Dedifferentiated amniotic fluid mesenchymal stem cell (primary cell): Measurements from ENCODE around the gene REXO4.
"Not testable (repeated sequence)": the region's sequence is repeated elsewhere in the genome, so short reads cannot be mapped to it uniquely, and the experiment has no call there.

Experiments
- DNase-seq: peaks from one replicate; pipeline ENCODE4 v3.0.0-alpha.2; 2016; ENCODE audit errors: extremely low spot score

REXO4 gene

DNA sequence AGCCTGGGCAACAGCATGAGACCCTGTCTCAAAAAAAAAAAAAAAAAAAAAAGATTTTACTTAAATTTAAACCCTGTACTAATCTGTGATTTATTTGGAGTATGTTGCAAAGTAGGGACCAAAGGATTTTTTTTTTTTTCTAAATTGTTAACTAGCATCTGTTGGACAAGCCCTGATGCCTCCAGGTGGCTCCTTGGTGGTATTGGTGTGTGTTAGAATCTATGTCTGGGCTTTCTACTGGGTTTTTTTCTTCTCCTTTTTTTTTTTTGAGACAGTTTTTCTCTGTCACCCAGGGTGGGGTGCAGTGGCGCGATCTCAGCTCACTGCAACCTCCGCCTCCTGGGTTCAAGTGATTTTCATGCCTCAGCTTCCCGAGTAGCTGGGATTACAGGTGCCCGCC is 34.1 kb upstream of the REXO4 start:
- not testable (repeated sequence) for DNase-seq

DNA sequence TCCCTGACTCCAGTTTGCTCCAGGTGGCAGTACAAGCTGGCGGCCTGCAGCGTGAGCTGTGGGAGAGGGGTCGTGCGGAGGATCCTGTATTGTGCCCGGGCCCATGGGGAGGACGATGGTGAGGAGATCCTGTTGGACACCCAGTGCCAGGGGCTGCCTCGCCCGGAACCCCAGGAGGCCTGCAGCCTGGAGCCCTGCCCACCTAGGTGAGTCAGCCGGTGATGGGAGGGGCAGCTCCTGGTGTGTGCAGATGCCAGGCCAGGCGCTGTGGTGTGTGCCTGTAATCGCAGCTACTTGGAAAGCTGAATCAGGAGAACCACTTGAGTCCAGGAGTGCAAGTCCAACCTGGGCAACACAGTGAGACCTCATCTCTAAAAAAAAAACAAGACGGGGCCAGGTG is 31.9 kb upstream of the REXO4 start:
- no peak for DNase-seq

DNA sequence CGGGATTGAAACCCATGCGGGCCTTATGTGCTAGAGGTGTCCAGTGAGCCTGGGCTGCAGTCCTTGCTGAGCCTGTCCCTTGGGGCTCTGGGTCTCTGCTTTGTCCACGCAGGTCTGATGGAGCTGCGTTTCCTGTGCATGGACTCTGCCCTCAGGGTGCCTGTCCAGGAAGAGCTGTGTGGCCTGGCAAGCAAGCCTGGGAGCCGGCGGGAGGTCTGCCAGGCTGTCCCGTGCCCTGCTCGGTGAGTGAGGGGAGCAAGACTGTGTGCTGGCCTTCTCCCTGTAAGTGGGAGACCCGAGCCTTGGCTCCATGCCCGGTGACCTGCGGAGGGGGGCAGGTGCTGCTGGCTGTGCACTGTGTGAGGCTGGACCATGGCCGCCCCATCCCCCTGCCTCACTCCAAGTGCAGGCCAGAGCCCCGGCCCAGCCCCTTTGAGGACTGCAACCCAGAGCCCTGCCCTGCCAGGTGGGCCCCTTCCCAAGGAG is 30.7 kb upstream of the REXO4 start:
- no peak for DNase-seq

DNA sequence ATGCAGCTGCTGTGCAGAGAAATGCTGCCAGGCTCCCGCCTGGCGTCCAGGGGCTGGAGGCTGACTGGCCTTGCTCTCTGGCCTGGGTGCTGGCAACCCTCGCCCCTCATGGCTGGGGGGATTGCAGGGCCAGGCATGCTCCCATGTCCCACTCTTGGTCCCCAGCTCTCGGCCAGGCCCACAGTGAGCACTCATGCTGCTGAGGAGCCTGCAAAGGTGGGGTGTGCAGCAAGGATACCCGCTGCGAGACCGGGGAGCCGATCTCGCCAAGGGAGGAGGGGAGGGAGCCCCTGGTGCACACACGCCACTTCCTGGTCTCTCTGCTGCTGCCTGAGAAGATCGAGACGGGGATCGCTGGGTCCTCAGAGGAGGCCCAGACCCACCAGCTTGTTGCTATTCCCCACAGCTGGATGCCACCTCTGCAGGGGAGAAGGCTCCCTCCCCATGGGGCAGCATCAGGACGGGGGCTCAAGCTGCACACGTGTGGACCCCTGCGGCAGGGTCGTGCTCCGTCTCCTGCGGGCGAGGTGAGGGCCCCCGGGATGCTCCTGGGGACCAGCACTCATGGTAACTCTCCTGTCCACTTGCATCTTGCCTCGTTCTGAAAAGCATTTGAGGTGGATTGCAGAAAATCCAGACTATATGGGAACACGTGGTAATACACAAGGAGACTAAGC is 27.6 kb upstream of the REXO4 start:
- DNase-seq, result no peak

DNA sequence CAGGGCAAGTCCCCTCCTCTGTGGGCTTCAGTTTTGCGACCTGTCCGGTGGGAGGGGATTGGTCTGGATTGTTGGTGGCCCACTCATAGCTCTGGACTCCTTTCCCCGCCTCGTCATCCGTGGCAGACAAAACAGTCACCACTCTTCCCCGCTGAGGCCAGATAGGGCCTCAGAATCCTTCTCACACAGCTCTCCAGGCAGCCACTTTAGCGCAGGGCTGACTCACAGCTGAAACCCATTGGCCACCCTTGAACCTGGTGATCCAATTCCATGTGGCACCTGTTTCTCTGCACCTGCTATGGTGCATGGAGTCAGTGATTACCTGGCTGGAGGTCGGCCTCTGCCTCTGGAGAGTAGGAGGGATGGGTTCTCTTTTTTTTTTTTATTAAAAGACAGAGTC is 26.2 kb upstream of the REXO4 start:
- DNase-seq, result no peak

DNA sequence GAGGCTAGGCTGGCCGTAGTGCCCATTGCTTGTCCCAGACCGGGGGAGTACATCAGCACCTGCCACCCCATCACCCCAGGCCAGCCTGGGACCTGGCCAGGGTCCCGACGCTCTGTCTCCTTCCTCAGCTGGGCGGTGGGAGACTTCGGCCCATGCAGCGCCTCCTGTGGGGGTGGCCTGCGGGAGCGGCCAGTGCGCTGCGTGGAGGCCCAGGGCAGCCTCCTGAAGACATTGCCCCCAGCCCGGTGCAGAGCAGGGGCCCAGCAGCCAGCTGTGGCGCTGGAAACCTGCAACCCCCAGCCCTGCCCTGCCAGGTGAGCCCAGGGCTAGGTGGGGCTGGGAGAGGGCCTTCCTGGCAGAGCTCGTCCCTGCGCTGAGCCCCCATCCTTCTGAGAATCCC is 25.4 kb upstream of the REXO4 start:
- no peak for DNase-seq

DNA sequence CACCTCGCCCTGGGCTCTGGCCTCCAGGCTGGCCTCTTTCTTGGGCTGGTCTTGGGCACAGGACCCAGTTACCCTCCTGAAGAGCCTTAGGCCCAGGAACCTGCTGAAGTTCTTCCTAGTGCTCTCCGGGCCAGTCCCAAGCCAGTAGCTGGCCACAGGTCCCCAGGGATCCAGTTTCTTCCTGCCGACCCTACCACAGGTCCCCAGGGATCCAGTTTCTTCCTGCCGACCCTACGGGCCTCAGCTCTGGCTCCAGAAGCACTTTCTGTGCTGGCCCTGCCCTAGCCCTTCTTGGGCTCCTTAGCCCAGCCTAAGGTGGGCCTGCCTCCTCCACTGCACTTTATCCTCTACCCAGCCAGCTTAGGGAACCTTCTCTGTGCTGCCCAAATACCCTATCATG is 23.8 kb upstream of the REXO4 start:
- no peak for DNase-seq

DNA sequence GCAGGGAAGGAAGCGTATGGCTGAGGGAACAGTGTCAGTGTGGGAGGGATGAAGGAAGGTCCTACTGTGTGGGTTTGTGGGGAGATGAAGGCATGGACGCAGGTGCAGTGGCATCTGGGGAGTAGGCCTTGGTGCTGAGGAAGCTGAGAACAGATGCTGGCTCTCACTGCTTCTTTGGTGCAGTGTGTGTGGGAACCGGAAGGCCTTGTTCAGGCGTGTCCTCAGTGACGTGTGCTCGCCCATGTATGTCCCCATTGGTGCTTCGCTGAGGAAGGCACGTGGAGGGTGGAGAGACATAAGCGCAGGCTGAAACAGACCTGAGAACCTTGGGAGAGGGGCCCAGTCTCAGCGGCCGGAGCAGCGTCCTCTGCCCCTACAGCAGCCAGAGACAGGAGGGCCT is 23.1 kb upstream of the REXO4 start:
- no peak for DNase-seq

DNA sequence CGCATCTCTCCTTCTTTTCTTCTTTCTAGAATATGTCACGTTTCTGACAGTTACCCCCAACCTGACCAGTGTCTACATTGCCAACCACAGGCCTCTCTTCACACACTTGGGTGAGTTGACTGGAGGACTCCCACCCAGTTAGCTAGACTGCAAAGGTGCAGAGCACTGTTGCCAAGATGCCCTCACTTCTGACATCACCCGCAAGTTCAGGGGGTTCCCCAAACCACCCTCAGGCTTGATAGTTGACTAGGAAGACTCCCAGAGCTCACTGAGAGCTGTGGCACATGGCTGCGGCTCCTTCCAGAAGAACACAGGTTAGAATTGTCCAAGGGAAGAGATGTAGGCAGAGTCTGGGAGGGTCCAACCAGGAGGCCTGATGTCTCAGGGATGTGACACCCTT is 21.5 kb upstream of the REXO4 start:
- no peak for DNase-seq

DNA sequence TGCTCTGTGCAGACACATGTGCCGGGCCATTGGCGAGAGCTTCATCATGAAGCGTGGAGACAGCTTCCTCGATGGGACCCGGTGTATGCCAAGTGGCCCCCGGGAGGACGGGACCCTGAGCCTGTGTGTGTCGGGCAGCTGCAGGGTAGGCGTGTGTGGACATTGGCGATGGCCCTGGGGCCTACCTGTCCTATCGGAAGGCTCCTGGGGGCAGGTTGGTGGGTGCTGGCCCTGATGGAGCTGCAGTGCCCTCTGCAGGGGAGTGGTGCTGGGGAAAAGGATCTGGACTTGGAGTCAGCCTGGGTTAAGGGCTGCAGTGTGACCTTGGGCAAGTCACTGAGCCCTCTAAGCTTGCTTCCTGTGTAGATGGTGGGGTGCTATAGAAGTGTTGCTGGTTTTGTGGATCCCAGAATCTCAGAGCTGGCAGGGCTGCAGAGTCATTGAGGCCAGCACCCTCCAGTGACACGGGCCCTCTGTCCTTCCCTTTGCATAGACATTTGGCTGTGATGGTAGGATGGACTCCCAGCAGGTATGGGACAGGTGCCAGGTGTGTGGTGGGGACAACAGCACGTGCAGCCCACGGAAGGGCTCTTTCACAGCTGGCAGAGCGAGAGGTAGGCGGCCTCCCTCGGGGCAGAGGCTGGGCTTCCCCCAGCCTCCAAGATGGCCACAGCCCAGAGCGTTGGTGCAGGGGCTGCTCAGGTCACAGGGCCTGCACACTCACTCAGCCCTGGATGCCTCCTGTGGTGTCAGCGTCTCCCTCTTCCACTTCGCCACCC is 20.1 kb upstream of the REXO4 start:
- no peak for DNase-seq

DNA sequence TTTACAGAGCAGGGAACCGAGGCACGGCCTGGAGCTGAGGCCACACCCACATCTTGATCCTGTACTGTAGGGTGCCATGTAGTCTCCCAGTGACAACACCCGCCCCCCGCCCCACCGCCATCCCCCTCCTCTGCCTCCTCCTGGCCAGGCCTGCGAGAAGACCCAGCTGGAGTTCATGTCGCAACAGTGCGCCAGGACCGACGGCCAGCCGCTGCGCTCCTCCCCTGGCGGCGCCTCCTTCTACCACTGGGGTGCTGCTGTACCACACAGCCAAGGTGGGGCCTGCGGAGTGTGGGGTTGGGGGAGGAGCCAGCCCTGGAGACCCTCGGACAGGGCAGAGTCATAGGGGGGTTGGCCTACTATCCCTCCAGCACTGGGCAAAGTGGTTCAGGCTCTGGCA is 18.9 kb upstream of the REXO4 start:
- DNase-seq, result no peak

DNA sequence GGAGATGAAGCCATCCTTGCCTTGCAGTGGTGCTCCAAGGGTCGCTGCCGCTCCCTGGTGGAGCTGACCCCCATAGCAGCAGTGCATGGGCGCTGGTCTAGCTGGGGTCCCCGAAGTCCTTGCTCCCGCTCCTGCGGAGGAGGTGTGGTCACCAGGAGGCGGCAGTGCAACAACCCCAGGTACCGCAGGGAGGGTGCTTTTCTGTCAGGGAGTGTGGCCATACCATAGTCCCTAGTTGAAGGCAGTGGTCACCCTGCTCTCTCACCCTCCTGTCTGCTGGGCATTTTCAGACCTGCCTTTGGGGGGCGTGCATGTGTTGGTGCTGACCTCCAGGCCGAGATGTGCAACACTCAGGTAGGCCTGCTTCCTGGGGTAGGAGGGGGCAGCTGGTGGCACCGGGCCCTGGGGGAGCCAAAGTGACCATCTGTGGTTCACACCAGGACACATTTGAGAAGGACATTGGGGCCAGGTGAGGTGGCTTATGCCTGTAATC is 15.6 kb upstream of the REXO4 start:
- no peak for DNase-seq

DNA sequence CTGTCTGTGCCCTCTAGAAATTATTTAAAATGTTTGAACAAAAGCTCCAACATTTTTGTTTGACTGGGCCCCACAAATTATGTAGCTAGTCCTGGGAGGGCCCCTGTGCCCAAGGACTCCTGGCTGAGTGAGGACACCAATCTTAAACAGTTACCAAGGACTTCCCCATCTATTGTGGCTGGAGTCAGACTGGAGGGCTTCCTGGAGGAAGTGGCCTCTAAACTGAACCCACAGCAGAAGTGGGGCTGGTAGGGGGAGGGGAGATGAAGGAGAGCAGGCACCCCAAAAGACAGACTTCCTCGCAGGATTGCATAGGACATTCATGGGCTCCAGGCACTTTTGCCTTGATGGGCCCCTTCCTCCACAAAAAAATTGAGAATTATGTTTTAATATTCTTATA is 12.4 kb upstream of the REXO4 start:
- no peak for DNase-seq

DNA sequence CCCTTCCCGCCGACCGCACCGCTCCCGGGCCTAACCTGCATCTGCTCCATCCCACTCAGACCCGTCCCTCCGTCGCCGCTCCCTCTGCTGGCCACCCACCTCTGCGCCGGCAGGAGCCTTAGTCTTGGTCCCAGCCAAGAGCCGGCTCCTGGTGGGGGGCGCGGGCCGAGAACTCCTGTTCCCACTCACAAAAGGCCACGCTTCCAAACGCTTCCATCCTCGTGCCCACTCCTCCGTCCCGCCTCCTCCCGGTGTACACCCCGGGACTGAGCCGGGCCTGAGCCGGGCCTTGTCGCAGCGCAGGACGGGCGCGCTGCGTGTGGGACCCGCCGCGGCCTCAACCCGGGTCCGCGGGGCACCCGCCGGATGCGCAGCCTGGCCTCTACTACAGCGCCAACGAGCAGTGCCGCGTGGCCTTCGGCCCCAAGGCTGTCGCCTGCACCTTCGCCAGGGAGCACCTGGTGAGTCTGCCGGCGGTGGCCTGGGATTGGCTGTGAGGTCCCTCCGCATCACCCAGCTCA is 11.9 kb upstream of the REXO4 start:
- DNase-seq, result no peak

DNA sequence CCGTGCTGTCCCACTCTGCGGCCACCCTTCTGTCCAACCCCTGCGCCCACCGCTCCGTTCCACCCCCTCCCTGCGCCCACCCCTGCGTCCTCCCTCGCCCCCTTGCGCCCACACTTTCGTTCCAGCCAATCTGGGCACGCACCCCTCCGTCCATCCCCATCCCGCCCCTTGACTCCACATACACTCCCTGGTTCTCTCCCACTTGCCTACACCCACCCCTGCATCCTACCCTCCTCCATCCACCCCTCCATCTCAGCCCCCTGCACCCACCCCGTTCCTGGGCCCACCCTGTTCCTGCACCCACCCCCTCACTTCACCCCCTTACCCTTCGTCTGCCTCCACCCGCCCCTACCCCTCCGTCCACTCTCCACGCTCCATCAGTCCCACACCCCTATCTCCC is 11.4 kb upstream of the REXO4 start:
- DNase-seq, result no peak

DNA sequence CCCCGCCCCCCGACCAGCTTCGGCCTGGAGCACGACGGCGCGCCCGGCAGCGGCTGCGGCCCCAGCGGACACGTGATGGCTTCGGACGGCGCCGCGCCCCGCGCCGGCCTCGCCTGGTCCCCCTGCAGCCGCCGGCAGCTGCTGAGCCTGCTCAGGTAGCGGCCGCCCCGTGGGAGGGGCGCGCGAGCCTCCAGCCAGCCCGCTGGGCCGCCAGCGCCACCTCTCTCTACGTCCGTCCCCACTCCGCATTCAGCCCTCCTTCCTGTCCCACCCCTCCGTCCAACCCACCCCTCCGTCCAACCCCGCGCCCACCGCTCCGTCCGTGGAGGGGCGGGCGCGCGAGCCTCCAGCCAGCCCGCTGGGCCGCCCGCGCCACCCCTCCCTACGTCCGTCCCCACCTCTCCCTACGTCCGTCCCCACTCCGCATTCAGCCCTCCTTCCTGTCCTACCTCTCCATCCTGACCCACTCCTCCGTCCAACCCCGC is 10.8 kb upstream of the REXO4 start:
- DNase-seq, result no peak

DNA sequence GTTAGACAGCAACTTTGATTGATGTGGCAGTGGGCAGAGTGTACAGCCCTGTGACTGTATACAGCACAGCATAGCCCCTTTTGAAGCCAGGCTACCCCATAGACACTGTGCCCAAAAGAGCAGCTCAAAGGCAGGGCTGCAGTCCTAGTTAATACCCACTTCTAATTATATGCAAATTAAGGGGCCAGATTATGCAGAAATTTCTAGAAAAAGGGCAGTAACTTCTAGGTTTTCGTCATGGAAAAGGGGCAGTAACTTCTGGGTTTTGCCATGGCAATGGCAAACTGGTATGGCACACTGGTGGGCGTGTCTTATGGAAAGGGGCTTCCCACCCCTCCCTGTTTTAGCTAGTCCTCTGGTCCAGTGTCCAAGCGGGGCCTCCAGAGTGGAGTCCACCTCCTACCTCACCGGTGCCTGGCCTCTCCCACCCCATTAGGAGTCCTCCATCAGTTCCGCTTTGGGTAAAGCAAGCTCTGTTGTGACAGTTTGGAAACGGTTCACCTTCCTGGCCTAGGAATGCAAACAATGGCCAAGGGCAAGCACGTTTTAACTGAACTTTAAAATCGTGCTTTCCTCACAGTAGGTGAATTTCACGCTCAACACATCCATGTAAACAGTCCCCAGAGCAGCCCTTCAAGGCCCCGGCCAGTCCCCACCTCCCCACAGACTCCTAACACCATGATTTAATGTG is 10.0 kb upstream of the REXO4 start:
- no peak for DNase-seq

DNA sequence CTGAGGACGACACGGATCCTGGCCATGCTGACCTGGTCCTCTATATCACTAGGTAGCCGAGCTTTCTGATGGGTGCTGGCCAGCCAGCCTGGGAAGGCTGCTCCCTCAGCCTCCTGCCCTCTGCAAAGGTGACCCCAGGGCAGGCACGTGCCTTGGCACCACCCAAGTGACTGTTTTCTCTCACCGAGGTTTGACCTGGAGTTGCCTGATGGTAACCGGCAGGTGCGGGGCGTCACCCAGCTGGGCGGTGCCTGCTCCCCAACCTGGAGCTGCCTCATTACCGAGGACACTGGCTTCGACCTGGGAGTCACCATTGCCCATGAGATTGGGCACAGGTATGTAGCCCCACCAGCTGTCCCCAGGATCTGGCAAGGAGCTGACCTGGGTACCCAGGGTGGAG is 8.2 kb upstream of the REXO4 start:
- DNase-seq, result no peak

DNA sequence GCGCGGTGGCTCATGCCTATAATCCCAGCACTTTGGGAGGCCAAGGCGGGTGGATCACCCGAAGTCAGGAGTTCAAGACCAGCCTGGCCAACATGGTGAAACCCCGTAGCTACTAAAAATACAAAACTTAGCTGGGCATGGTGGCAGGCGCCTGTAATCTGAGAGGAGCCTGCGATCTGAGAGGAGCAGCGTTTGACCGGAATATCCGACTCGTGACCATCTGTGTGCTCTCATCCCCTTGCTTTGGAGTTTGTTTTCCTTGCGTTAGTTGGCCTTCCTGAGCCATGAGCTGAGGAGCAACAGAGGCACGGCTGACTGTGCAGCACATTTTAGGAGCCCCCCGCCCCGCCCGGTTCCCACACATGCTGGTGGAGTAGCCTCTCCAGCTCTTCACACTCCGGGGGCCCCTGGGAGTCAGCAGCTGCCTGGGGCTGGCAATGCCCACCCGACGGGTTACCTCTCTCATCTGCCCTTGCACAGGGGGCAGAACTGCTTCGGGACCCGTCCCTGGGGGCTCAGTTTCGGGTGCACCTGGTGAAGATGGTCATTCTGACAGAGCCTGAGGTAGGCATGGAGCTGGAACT is 7.3 kb upstream of the REXO4 start:
- no peak for DNase-seq

DNA sequence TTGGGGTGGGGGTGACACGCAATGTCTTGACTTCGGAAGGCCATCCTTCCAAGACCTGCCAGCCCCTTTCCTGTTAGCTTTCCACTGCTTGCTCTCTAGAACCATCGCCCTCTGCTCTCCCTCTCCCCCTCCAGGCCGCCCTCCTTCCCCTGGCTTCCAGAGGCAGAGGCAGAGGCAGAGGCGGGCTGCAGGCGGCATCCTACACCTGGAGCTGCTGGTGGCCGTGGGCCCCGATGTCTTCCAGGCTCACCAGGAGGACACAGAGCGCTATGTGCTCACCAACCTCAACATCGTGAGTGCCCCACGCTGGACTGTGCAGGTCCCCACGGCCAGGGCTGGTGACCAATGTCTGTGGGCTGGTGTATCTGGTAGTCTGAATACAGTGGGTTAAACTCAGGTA is 6.4 kb upstream of the REXO4 start:
- no peak for DNase-seq

DNA sequence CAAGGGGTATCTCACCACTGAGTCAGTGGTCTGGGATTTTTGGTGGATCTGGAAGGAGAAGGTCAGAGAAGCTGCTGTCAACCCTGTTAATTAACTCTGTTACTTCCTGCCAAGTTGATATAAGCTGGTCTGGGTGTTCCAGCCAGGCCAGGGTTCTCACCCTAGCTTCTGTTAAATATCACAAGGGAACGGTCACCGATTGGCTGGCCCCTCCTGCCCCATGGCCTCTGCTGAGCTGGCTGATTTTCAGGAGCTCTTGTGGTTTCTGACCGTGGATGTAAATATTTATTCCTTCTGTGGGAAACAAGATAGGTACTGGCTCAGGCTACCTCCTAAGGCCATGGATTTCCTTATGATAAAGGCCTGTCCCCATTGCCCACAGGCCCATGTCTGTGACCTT is 5.4 kb upstream of the REXO4 start:
- no peak for DNase-seq
